Bronchial epithelial cell (primary cell): ENCODE data around the gene BRINP2. TPM values are rescaled to one million over a fixed set of nuclear protein-coding genes. Genes with fewer than 3 reads are reported as not detected.

Source experiments
- DNase-seq: peaks from one replicate; pipeline ENCODE4 v3.0.0-alpha.2; 2010; ENCODE audit warnings: low read depth
- FAIRE-seq: peaks from 2 replicates; lab custom pipeline; 2011; peaks lifted over from hg19 to GRCh38; lab: Jason Lieb, UNC
- H3K27me3 ChIP-seq: 2 replicates; pipeline ENCODE4 v1.5.1; 2011; ENCODE audit warnings: low read length; ENCODE audit not compliant: control insufficient read depth, insufficient read depth
- H3K36me3 ChIP-seq: 2 replicates; pipeline ENCODE4 v1.5.1; 2011; ENCODE audit warnings: low read length; ENCODE audit not compliant: control insufficient read depth, insufficient read depth
- H3K4me3 ChIP-seq: 2 replicates; pipeline ENCODE4 v1.5.1; 2011; ENCODE audit warnings: mild to moderate bottlenecking, low read depth, low read length, control low read depth
- CTCF ChIP-seq: IDR thresholded peaks from 2 replicates; pipeline ENCODE4 v1.5.1; 2011; ENCODE audit warnings: mild to moderate bottlenecking, moderate library complexity, low read length, control low read depth, inconsistent platforms; ENCODE audit not compliant: insufficient read depth, severe bottlenecking
- total RNA-seq: library from RNA; depleted of rRNA; stranded (reverse); fragments of >200 nt; gene quantifications from 2 replicates; pipeline ENCODE4 v1.2.1, GENCODE V29; 2014

Gene BRINP2
- total RNA-seq, 1 donor from 2014 or later, result not detected

- FAIRE-seq (no peak), DNase-seq (peak; percentile 27)
- H3K27me3 ChIP-seq, result peaks cover 4% of the 10 kb centered on the region
- H3K4me3 ChIP-seq, result no peak overlapping the region
- TF ChIP-seq CTCF, result peak; percentile 41
- H3K36me3 ChIP-seq, result no peaks in the 10 kb centered on the region
Observed at GRCh38 chr1:177185209-177185608, 14.5 kb downstream of the BRINP2 start.

GRCh38 chr1:177186639-177187038, 15.9 kb downstream of the BRINP2 start:
- no peak for TF ChIP-seq CTCF
- Histone ChIP-seq H3K4me3 (no peak overlapping the region), H3K36me3 (no peaks in the 10 kb centered on the region), H3K27me3 (no peaks in the 10 kb centered on the region)
- FAIRE-seq (no peak), DNase-seq (no peak)

- H3K4me3 ChIP-seq, result no peak overlapping the region
- no peak for TF ChIP-seq CTCF
- peak; percentile 68 for FAIRE-seq
Observed at GRCh38 chr1:177190308-177190970, 19.7 kb downstream of the BRINP2 start.

GRCh38 chr1:177198243-177198642, 27.5 kb downstream of the BRINP2 start:
- Histone ChIP-seq H3K4me3 (no peak overlapping the region), H3K36me3 (no peaks in the 10 kb centered on the region), H3K27me3 (no peaks in the 10 kb centered on the region)
- FAIRE-seq (no peak), DNase-seq (no peak)
- TF ChIP-seq CTCF, result no peak

More at GRCh38 chr1:177190308-177190970, 19.7 kb downstream of the BRINP2 start:
- no peak for DNase-seq
- H3K27me3 ChIP-seq, result no peaks in the 10 kb centered on the region
- H3K36me3 ChIP-seq, result no peaks in the 10 kb centered on the region

- no peaks in the 10 kb centered on the region for H3K27me3 ChIP-seq
- DNase-seq (peak; percentile 21), FAIRE-seq (no peak)
- no peak for TF ChIP-seq CTCF
- no peak overlapping the region for H3K4me3 ChIP-seq
- H3K36me3 ChIP-seq, result no peaks in the 10 kb centered on the region
Observed at GRCh38 chr1:177200290-177200689, 29.5 kb downstream of the BRINP2 start.

- FAIRE-seq, result no peak
- H3K36me3 ChIP-seq, result no peaks in the 10 kb centered on the region
- no peak for TF ChIP-seq CTCF
- DNase-seq, result no peak
- no peaks in the 10 kb centered on the region for H3K27me3 ChIP-seq
- no peak overlapping the region for H3K4me3 ChIP-seq
Observed at GRCh38 chr1:177206831-177207355, 36.1 kb downstream of the BRINP2 start.
